Heart left ventricle (tissue), 13 donors: ENCODE results near the gene GNGT2.

Experiments
- CTCF ChIP-seq, 12 donors: fragments of 200-600 bp; sonication (generic) in 4 of 12; IDR thresholded peaks; one replicate each; pipeline versions ENCODE4 v1.5.0 to v1.8.0; 2018 to 2022; ENCODE audit warnings: antibody characterized with exemption in 12 of 12, mild to moderate bottlenecking in 5 of 12
- POLR2A ChIP-seq, 2 donors: fragments of 450-650 bp; IDR thresholded peaks; one replicate each; pipeline ENCODE4 v1.6.1; 2017; ENCODE audit warnings: antibody characterized with exemption in 2 of 2, mild to moderate bottlenecking in 2 of 2, moderate library complexity in 2 of 2
- donor health status: ischemic (EF 13 %, LVEDD 7.1; RV severe dilation, severe dysfunction).
- donor health status: DM: no; HTN: yes; CAD: no.
- donor health status: DM: no; HTN: no; CAD: no.
- donor health status: ischemic (EF 25% LVEDD 6.9; RV normal size, moderate dysfunction).
- donor health status: ischemic (EF 25% LVEDD 5.7; RV mildly dilated, moderate dysfunction).
- donor health status: ischemic (EF 35%, LVEDD 5.7; RV mildly dilated, moderate dysfunction).
- donor health status: nonischemic (EF 11% LVEDD 7.7; RV severe dilation, severe dysfunction).
- donor health status: DM: yes; HTN: yes; CAD: no.
- donor health status: PGD.
- donor health status: ischemic (EF 29% LVEDD 5.4; RV normal size, mild dysfunction).
- donor health status: nonischemic (EF 23%, LVEDD 6.1; RV moderate dilation, normal function).

DNA sequence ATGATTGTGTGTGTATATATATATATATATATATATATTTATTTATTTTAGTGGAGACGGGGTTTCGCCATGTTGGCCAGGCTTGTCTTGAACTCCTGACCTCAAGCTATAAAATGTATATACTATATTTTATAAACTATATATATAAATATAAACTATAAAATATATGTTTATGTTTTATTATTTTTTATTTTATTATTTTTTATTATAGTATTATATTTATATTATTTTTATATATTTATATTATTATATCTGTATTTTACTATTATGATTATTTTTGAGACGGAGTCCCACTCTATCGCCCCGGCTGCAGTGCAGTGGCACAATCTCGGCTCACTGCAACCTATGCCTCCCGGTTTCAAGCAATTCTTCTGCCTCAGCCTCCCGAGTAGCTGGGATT is 30.7 kb upstream of the GNGT2 start:
- TF ChIP-seq POLR2A (IDR thresholded peaks at IDR 0.05) = no peak
- no peak for TF ChIP-seq CTCF (IDR thresholded peaks at IDR 0.05)
